ENCODE measurements around the gene MAF. TPM values are rescaled to one million over a fixed set of nuclear protein-coding genes. Genes with fewer than 3 reads are reported as not detected.

MAF gene
- total and polyA plus RNA-seq, 9 of the 15 experiments (the other 6 are each of a cell fraction or from before 2014, with no cell fraction given) = 0.01 to 0.18 TPM; not detected in 7

- H3K4me3 ChIP-seq = no peak overlapping the region
- no peak overlapping the region for H3K4me2 ChIP-seq (ENCODE audit: insufficient read depth, low read length)
- H3K9me3 ChIP-seq (replicated peaks; ENCODE audit: control insufficient read depth, insufficient read depth, low read depth, low read length) = no peaks in the 10 kb centered on the region
- no peak overlapping the region for H2AFZ ChIP-seq (ENCODE audit: low read depth, low read length)
- H3K27ac ChIP-seq (ENCODE audit: extremely low read depth, low read depth, low read length) = no peak overlapping the region
- peaks cover 12% of the 10 kb centered on the region in 2 experiments; a peak in 4 of 5 replicates for H3K27me3 ChIP-seq (ENCODE audit: control insufficient read depth in 2 of 2, insufficient read depth in 2 of 2, low read length in 2 of 2)
- no peaks in the 10 kb centered on the region for H3K79me2 ChIP-seq (ENCODE audit: control insufficient read depth, insufficient read depth, low read length)
- in situ Hi-C loops (cut with MboI) (no loop called here), intact Hi-C loops (cut with micrococcal nuclease) (no loop called here)
- BruUV-seq (replicated peaks) = no TSS peak
- H3K9me1 ChIP-seq (ENCODE audit: control insufficient read depth, insufficient read depth, low read length) = no peaks in the 10 kb centered on the region
- H4K20me1 ChIP-seq (replicated peaks; ENCODE audit: control insufficient read depth, insufficient read depth, low read length) = no peaks in the 10 kb centered on the region
- H3K9ac ChIP-seq (ENCODE audit: insufficient read depth in 1 of 2, low read depth in 2 of 2, low read length in 2 of 2) = no peak overlapping the region
- ATAC-seq (no peak), DNase-seq (ENCODE audit: extremely low read depth in 1 of 4, low spot score in 3 of 4) (no peak), FAIRE-seq (no peak)
- POLR2A ChIA-PET = no interaction called here
- WGBS (ENCODE audit: insufficient coverage, low coverage, missing lambda C conversion rate) = 0% methylated on average over 3 of the region's 3 CpGs
- no peaks in the 10 kb centered on the region for H3K4me1 ChIP-seq (replicated peaks in 1 of 2; ENCODE audit: control insufficient read depth in 2 of 2, insufficient read depth in 2 of 2, low read length in 2 of 2)
- H3K36me3 ChIP-seq (ENCODE audit: control insufficient read depth, insufficient read depth, low read length) = no peaks in the 10 kb centered on the region
- CTCF ChIA-PET (ENCODE audit: low intra/inter-chr PET ratio) = interaction anchor here (0.5 kb wide), 1 partner anchor 879 kb away, joined by 3 read pairs; no protein-coding TSS in a partner anchor
- no peak for TF ChIP-seq UBTF (IDR thresholded peaks at IDR 0.05; ENCODE audit: borderline replicate concordance in 1 of 2, low read depth in 2 of 2, low read length in 2 of 2)
- TF ChIP-seq ZNF583 (CRISPR knock-in tag; IDR thresholded peaks at IDR 0.05) = no peak
- TF ChIP-seq HNRNPUL1 (IDR thresholded peaks at IDR 0.05; ENCODE audit: low read length) = no peak
- TF ChIP-seq, protein P1, sequence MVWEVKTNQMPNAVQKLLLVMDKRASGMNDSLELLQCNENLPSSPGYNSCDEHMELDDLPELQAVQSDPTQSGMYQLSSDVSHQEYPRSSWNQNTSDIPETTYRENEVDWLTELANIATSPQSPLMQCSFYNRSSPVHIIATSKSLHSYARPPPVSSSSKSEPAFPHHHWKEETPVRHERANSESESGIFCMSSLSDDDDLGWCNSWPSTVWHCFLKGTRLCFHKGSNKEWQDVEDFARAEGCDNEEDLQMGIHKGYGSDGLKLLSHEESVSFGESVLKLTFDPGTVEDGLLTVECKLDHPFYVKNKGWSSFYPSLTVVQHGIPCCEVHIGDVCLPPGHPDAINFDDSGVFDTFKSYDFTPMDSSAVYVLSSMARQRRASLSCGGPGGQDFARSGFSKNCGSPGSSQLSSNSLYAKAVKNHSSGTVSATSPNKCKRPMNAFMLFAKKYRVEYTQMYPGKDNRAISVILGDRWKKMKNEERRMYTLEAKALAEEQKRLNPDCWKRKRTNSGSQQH (CRISPR knock-in tag; IDR thresholded peaks at IDR 0.05) = no peak
- TF ChIP-seq ARID2 (IDR thresholded peaks at IDR 0.05) = no peak
- TF ChIP-seq BCL6 (CRISPR knock-in tag; IDR thresholded peaks at IDR 0.05) = no peak
- no peak for TF ChIP-seq FOXK2 (conservative IDR thresholded peaks at IDR 0.05 in 1 of 2, IDR thresholded peaks at IDR 0.05 in 1 of 2; ENCODE audit: low read depth in 2 of 2)
- no peak for TF ChIP-seq BHLHE40 (IDR thresholded peaks at IDR 0.05; ENCODE audit: low read length)
- TF ChIP-seq, protein P2, sequence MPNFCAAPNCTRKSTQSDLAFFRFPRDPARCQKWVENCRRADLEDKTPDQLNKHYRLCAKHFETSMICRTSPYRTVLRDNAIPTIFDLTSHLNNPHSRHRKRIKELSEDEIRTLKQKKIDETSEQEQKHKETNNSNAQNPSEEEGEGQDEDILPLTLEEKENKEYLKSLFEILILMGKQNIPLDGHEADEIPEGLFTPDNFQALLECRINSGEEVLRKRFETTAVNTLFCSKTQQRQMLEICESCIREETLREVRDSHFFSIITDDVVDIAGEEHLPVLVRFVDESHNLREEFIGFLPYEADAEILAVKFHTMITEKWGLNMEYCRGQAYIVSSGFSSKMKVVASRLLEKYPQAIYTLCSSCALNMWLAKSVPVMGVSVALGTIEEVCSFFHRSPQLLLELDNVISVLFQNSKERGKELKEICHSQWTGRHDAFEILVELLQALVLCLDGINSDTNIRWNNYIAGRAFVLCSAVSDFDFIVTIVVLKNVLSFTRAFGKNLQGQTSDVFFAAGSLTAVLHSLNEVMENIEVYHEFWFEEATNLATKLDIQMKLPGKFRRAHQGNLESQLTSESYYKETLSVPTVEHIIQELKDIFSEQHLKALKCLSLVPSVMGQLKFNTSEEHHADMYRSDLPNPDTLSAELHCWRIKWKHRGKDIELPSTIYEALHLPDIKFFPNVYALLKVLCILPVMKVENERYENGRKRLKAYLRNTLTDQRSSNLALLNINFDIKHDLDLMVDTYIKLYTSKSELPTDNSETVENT (CRISPR knock-in tag; IDR thresholded peaks at IDR 0.05) = no peak
- no peak for TF ChIP-seq MAFF (IDR thresholded peaks at IDR 0.05; ENCODE audit: low read length)
- no peak for TF ChIP-seq ZNF778 (CRISPR knock-in tag; IDR thresholded peaks at IDR 0.05)
- TF ChIP-seq RBM34 (IDR thresholded peaks at IDR 0.05; ENCODE audit: borderline replicate concordance, insufficient read depth, low read length) = no peak
- no peak for TF ChIP-seq TGIF2 (CRISPR knock-in tag; IDR thresholded peaks at IDR 0.05)
- no peak for TF ChIP-seq SIRT6 (IDR thresholded peaks at IDR 0.05; ENCODE audit: low read depth, low read length)
- no peak for TF ChIP-seq SAFB2 (IDR thresholded peaks at IDR 0.05; ENCODE audit: borderline replicate concordance, low read depth, low read length, severe bottlenecking)
- no peak for TF ChIP-seq CXXC5 (CRISPR knock-in tag; IDR thresholded peaks at IDR 0.05)
- no peak for TF ChIP-seq MCM3 (IDR thresholded peaks at IDR 0.05)
- no peak for TF ChIP-seq ZNF165 (CRISPR knock-in tag; IDR thresholded peaks at IDR 0.05; ENCODE audit: borderline replicate concordance)
Observed at GRCh38 chr16:79647586-79647985, 47.0 kb upstream of the MAF start.
